SK-N-SH (cell line): ENCODE measurements around the gene SPRN. TPM values are rescaled to one million over a fixed set of nuclear protein-coding genes. Genes with fewer than 3 reads are reported as not detected.

Experiments
- CTCF ChIA-PET: fragments of 300-600, 350-600 bp; formaldehyde crosslinking; extraction: SDS; loops from one replicate; lab custom pipeline; 2021; lab: Yijun Ruan, JAX
- POLR2A ChIA-PET: fragments of 350-600 bp; sonication (Branson Sonifier 250); formaldehyde crosslinking; extraction: SDS; loops from one replicate; lab custom pipeline; 2020; ENCODE audit warnings: antibody characterized with exemption, inconsistent platforms; lab: Yijun Ruan, JAX
- DNase-seq: peaks from one replicate; pipeline ENCODE4 v3.0.0; 2012
- H2AFZ ChIP-seq: fragments of 200-600 bp; sonication (generic); 2 replicates; pipeline ENCODE4 v1.8.1; 2016; ENCODE audit warnings: antibody characterized with exemption, mild to moderate bottlenecking, low read depth
- H3F3A ChIP-seq: fragments of 200-600 bp; sonication (generic); replicated peaks from 2 replicates; pipeline ENCODE3; 2016; ENCODE audit warnings: antibody characterized with exemption, mild to moderate bottlenecking; ENCODE audit not compliant: insufficient read depth
- H3K27ac ChIP-seq, 2 experiments: fragments of 200-500 bp in 1 of 2; fragments of 200-600 bp in 1 of 2; sonication (Bioruptor generic) in 1 of 2; sonication (generic), shearing (Covaris generic) in 1 of 2; 2 replicates each; pipeline versions ENCODE4 v1.5.1 to v1.6.1; 2014 to 2016; ENCODE audit warnings: low read depth in 2 of 2, inconsistent platforms in 1 of 2, low read length in 1 of 2, mild to moderate bottlenecking in 1 of 2, mixed read lengths in 1 of 2
- H3K27me3 ChIP-seq: fragments of 200-600 bp; sonication (generic), shearing (Covaris generic); 2 replicates; pipeline ENCODE4 v1.6.1; 2016; ENCODE audit warnings: mixed run types; ENCODE audit not compliant: insufficient read depth
- H3K36me3 ChIP-seq, 2 experiments: fragments of 200-500 bp in 1 of 2; fragments of 200-600 bp in 1 of 2; sonication (Bioruptor generic) in 1 of 2; sonication (generic) in 1 of 2; replicated peaks in 1 of 2; 2 replicates each; pipeline versions ENCODE3 to v1.5.1; 2014 to 2016; ENCODE audit warnings: low read length in 1 of 2, mild to moderate bottlenecking in 1 of 2; ENCODE audit not compliant: insufficient read depth in 2 of 2, control insufficient read depth in 1 of 2
- H3K4me1 ChIP-seq, 2 experiments: fragments of 200-500 bp in 1 of 2; fragments of 200-600 bp in 1 of 2; sonication (Bioruptor generic) in 1 of 2; sonication (generic), shearing (Covaris generic) in 1 of 2; 2 replicates each; pipeline versions ENCODE4 v1.5.1 to v1.6.1; 2014 to 2016; ENCODE audit warnings: low read depth in 1 of 2, low read length in 1 of 2, mixed run types in 1 of 2; ENCODE audit not compliant: insufficient read depth in 2 of 2, control insufficient read depth in 1 of 2
- H3K4me2 ChIP-seq: fragments of 200-600 bp; sonication (generic), shearing (Covaris generic); 2 replicates; pipeline ENCODE4 v1.6.1; 2017; ENCODE audit warnings: mixed run types
- H3K4me3 ChIP-seq, 2 experiments: fragments of 200-500 bp in 1 of 2; fragments of 200-600 bp in 1 of 2; sonication (Bioruptor generic) in 1 of 2; sonication (generic), shearing (Covaris generic) in 1 of 2; 2 replicates each; pipeline versions ENCODE4 v1.5.1 to v1.8.1; 2014 to 2016; ENCODE audit warnings: low read depth in 2 of 2, inconsistent platforms in 1 of 2, low read length in 1 of 2, mild to moderate bottlenecking in 1 of 2, mixed read lengths in 1 of 2, moderate library complexity in 1 of 2
- H3K79me2 ChIP-seq: fragments of 200-600 bp; sonication (generic); 2 replicates; pipeline ENCODE4 v1.8.1; 2017; ENCODE audit warnings: mild to moderate bottlenecking; ENCODE audit not compliant: insufficient read depth
- H3K9ac ChIP-seq: fragments of 200-600 bp; sonication (generic); 2 replicates; pipeline ENCODE4 v1.6.1; 2017; ENCODE audit warnings: mixed run types
- H3K9me2 ChIP-seq: fragments of 200-600 bp; sonication (generic); 2 replicates; pipeline ENCODE4 v1.6.1; 2017; ENCODE audit warnings: mixed run types
- H3K9me3 ChIP-seq: fragments of 200-600 bp; sonication (generic); 2 replicates; pipeline ENCODE4 v1.6.1; 2017; ENCODE audit warnings: mixed run types, mild to moderate bottlenecking, moderate library complexity
- H4K20me1 ChIP-seq: fragments of 200-600 bp; sonication (generic); 2 replicates; pipeline ENCODE4 v1.6.1; 2017; ENCODE audit warnings: mild to moderate bottlenecking, mixed run types; ENCODE audit not compliant: insufficient read depth
- EZH2phosphoT487 ChIP-seq: fragments of 200-600 bp; sonication (generic); IDR thresholded peaks from 2 replicates; pipeline ENCODE4 v1.6.1; 2017; ENCODE audit warnings: low read depth, mixed run types, mild to moderate bottlenecking, antibody characterized with exemption, moderate library complexity, borderline replicate concordance
- FOSL2 ChIP-seq: IDR thresholded peaks from 2 replicates; pipeline ENCODE4 v1.4.0; 2012; ENCODE audit warnings: low read depth, mild to moderate bottlenecking, moderate library complexity, borderline replicate concordance
- FOXJ3 ChIP-seq: sonication (generic); formaldehyde crosslinking; IDR thresholded peaks from 2 replicates; pipeline ENCODE4 v1.5.1; 2020; ENCODE audit warnings: mild to moderate bottlenecking, missing genetic modification reagents
- FOXM1 ChIP-seq: IDR thresholded peaks from 2 replicates; pipeline ENCODE4 v1.4.0; 2012; ENCODE audit warnings: low read depth, mild to moderate bottlenecking
- NRF1 ChIP-seq: IDR thresholded peaks from 2 replicates; pipeline ENCODE4 v1.6.1; 2012; ENCODE audit warnings: low read depth, mild to moderate bottlenecking, low read length
- RCOR1 ChIP-seq: fragments of 150-350 bp; IDR thresholded peaks from 2 replicates; pipeline ENCODE4 v1.6.1; 2017; ENCODE audit warnings: antibody characterized with exemption, low read length
- RXRA ChIP-seq: IDR thresholded peaks from 2 replicates; pipeline ENCODE4 v1.4.0; 2012; ENCODE audit warnings: low read depth, mild to moderate bottlenecking, borderline replicate concordance
- YY1 ChIP-seq: IDR thresholded peaks from 2 replicates; pipeline ENCODE4 v1.4.0; 2012; ENCODE audit warnings: low read depth, mild to moderate bottlenecking
- WGBS: methylation state at CpG from one replicate; pipeline ENCODE4 v1.1.6; 2017; ENCODE audit warnings: low lambda C conversion rate; 5-methylcytosine and 5-hydroxymethylcytosine counted together
- polyA plus RNA-seq, 3 experiments: library from polyadenylated mRNA; depleted of rRNA; stranded (reverse); fragments of >200 nt; gene quantifications; 2 replicates each; pipeline ENCODE4 v1.2.3, GENCODE V29; 2012
- TF ChIP-seq, protein P1 (sequence below): IDR thresholded peaks from 2 replicates; pipeline ENCODE4 v1.6.1; 2012; ENCODE audit warnings: mild to moderate bottlenecking, low read depth, low read length, moderate library complexity
- TF ChIP-seq, protein P2 (sequence below): fragments of 200-600 bp; sonication (generic); IDR thresholded peaks from 2 replicates; pipeline ENCODE4 v1.6.1; 2017; ENCODE audit warnings: antibody characterized with exemption, mild to moderate bottlenecking, moderate library complexity

The SPRN gene
- polyA plus RNA-seq, 1 of the 3 experiments (the other 2 are of a cell fraction) = 1.2 TPM

- H3K27ac ChIP-seq = no peak overlapping the region
- POLR2A ChIA-PET = no interaction called here
- no peaks in the 10 kb centered on the region for H4K20me1 ChIP-seq
- peaks cover 0 to under 1% of the 10 kb centered on the region in 2 experiments for H3K36me3 ChIP-seq
- no peak overlapping the region for H3K9ac ChIP-seq
- H3F3A ChIP-seq = no peaks in the 10 kb centered on the region
- H3K4me3 ChIP-seq = no peak overlapping the region
- WGBS = 31% methylated on average over 13 of the region's 16 CpGs
- H3K27me3 ChIP-seq = no peaks in the 10 kb centered on the region
- H3K4me1 ChIP-seq = no peaks in the 10 kb centered on the region; a peak in 1 of 4 replicates
- no peaks in the 10 kb centered on the region for H3K79me2 ChIP-seq
- 0 out of 2 replicates have a peak, but pooled peaks cover 10% of the 10 kb centered on the region for H3K9me3 ChIP-seq
- TF ChIP-seq FOXM1 = no peak
- no peak for TF ChIP-seq RCOR1
- no peak for TF ChIP-seq RXRA
- TF ChIP-seq YY1 = no peak
- TF ChIP-seq FOXJ3 = no peak
- no peak for TF ChIP-seq NRF1
- TF ChIP-seq, protein P1, sequence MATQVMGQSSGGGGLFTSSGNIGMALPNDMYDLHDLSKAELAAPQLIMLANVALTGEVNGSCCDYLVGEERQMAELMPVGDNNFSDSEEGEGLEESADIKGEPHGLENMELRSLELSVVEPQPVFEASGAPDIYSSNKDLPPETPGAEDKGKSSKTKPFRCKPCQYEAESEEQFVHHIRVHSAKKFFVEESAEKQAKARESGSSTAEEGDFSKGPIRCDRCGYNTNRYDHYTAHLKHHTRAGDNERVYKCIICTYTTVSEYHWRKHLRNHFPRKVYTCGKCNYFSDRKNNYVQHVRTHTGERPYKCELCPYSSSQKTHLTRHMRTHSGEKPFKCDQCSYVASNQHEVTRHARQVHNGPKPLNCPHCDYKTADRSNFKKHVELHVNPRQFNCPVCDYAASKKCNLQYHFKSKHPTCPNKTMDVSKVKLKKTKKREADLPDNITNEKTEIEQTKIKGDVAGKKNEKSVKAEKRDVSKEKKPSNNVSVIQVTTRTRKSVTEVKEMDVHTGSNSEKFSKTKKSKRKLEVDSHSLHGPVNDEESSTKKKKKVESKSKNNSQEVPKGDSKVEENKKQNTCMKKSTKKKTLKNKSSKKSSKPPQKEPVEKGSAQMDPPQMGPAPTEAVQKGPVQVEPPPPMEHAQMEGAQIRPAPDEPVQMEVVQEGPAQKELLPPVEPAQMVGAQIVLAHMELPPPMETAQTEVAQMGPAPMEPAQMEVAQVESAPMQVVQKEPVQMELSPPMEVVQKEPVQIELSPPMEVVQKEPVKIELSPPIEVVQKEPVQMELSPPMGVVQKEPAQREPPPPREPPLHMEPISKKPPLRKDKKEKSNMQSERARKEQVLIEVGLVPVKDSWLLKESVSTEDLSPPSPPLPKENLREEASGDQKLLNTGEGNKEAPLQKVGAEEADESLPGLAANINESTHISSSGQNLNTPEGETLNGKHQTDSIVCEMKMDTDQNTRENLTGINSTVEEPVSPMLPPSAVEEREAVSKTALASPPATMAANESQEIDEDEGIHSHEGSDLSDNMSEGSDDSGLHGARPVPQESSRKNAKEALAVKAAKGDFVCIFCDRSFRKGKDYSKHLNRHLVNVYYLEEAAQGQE = no peak
- TF ChIP-seq, protein P2, sequence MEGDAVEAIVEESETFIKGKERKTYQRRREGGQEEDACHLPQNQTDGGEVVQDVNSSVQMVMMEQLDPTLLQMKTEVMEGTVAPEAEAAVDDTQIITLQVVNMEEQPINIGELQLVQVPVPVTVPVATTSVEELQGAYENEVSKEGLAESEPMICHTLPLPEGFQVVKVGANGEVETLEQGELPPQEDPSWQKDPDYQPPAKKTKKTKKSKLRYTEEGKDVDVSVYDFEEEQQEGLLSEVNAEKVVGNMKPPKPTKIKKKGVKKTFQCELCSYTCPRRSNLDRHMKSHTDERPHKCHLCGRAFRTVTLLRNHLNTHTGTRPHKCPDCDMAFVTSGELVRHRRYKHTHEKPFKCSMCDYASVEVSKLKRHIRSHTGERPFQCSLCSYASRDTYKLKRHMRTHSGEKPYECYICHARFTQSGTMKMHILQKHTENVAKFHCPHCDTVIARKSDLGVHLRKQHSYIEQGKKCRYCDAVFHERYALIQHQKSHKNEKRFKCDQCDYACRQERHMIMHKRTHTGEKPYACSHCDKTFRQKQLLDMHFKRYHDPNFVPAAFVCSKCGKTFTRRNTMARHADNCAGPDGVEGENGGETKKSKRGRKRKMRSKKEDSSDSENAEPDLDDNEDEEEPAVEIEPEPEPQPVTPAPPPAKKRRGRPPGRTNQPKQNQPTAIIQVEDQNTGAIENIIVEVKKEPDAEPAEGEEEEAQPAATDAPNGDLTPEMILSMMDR = no peak
- TF ChIP-seq EZH2phosphoT487 = no peak
- TF ChIP-seq FOSL2 = no peak
- peak; percentile 6 for DNase-seq
- no peaks in the 10 kb centered on the region for H3K9me2 ChIP-seq
- CTCF ChIA-PET = no interaction called here
- H2AFZ ChIP-seq = no peak overlapping the region
- no peak overlapping the region for H3K4me2 ChIP-seq
Observed at GRCh38 chr10:133442967-133443924, 18.8 kb upstream of the SPRN start.
